H1 (cell line): ENCODE data around the gene OR5D18. TPM values are rescaled to one million over a fixed set of nuclear protein-coding genes. Genes with fewer than 3 reads are reported as not detected.

ENCODE experiments used
- CTCF ChIA-PET: fragments of 300-600 bp; sonication (Branson Sonifier 250); formaldehyde crosslinking; loops from one replicate; lab custom pipeline; 2021; ENCODE audit not compliant: partially characterized antibody; lab: Charles Lee
- POLR2A ChIA-PET: fragments of 300-600 bp; sonication (Branson Sonifier 250); formaldehyde crosslinking; loops from one replicate; lab custom pipeline; 2021; ENCODE audit warnings: inconsistent platforms; ENCODE audit not compliant: partially characterized antibody; lab: Charles Lee
- DNase-seq, 2 experiments: peaks; one replicate each; pipeline versions ENCODE4 v3.0.0 to v3.0.0-alpha.2; 2010 to 2022; ENCODE audit warnings: low spot score in 2 of 2, low read depth in 1 of 2, mixed read lengths in 1 of 2
- FAIRE-seq: peaks from 2 replicates; lab custom pipeline; 2011; peaks lifted over from hg19 to GRCh38; lab: Jason Lieb, UNC
- H2AFZ ChIP-seq: 2 replicates; pipeline ENCODE4 v1.8.1; 2012; ENCODE audit warnings: low read length, inconsistent platforms
- H2AK5ac ChIP-seq: 2 replicates; pipeline ENCODE4 v1.6.1; 2013; ENCODE audit warnings: low read depth, low read length
- H2BK120ac ChIP-seq: replicated peaks from 2 replicates; pipeline ENCODE3; 2013; ENCODE audit warnings: low read depth, low read length, inconsistent platforms
- H2BK12ac ChIP-seq: 2 replicates; pipeline ENCODE4 v1.6.1; 2013; ENCODE audit warnings: low read depth, low read length
- H2BK15ac ChIP-seq: 2 replicates; pipeline ENCODE4 v1.6.1; 2013; ENCODE audit warnings: low read length
- H2BK20ac ChIP-seq: 2 replicates; pipeline ENCODE4 v1.6.1; 2013; ENCODE audit warnings: low read length
- H2BK5ac ChIP-seq: 2 replicates; pipeline ENCODE4 v1.6.1; 2013; ENCODE audit warnings: low read depth, low read length
- H3K14ac ChIP-seq: 2 replicates; pipeline ENCODE4 v1.6.1; 2013; ENCODE audit warnings: inconsistent platforms; ENCODE audit not compliant: insufficient read length
- H3K18ac ChIP-seq: 2 replicates; pipeline ENCODE4 v1.6.1; 2013; ENCODE audit warnings: low read length; ENCODE audit errors: extremely low read depth
- H3K23ac ChIP-seq: 2 replicates; pipeline ENCODE4 v1.6.1; 2013; ENCODE audit warnings: inconsistent platforms; ENCODE audit not compliant: insufficient read length
- H3K23me2 ChIP-seq: 2 replicates; pipeline ENCODE4 v1.6.1; 2013; ENCODE audit warnings: low read depth, low read length
- H3K27ac ChIP-seq: 2 replicates; pipeline ENCODE4 v1.6.1; 2011; ENCODE audit warnings: low read depth, low read length, inconsistent platforms
- H3K27me3 ChIP-seq, 4 experiments: replicated peaks in 1 of 4; 1 replicate in 1 of 4; 2 replicates in 3 of 4; pipeline versions ENCODE4 v1.6.1 to v1.8.1; 2011 to 2013; ENCODE audit warnings: low read length in 3 of 4, mild to moderate bottlenecking in 3 of 4, inconsistent platforms in 2 of 4, mixed read lengths in 2 of 4, moderate library complexity in 1 of 4; ENCODE audit not compliant: control insufficient read depth in 3 of 4, insufficient read depth in 3 of 4; ENCODE audit errors: extremely low read depth in 1 of 4
- H3K36me3 ChIP-seq, 4 experiments: 2 replicates each; pipeline versions ENCODE4 v1.6.1 to v1.8.1; 2011 to 2013; ENCODE audit warnings: mild to moderate bottlenecking in 4 of 4, low read length in 3 of 4, moderate library complexity in 2 of 4, control low read depth in 1 of 4, inconsistent platforms in 1 of 4; ENCODE audit not compliant: insufficient read depth in 4 of 4, control insufficient read depth in 2 of 4
- H3K4ac ChIP-seq: replicated peaks from 2 replicates; pipeline ENCODE3; 2013; ENCODE audit warnings: low read length, low read depth, mixed read lengths, inconsistent platforms; ENCODE audit not compliant: insufficient read length
- H3K4me1 ChIP-seq, 4 experiments: replicated peaks in 1 of 4; 1 replicate in 1 of 4; 2 replicates in 3 of 4; pipeline versions ENCODE4 v1.6.1 to v1.8.1; 2011 to 2013; ENCODE audit warnings: low read length in 3 of 4, inconsistent platforms in 2 of 4, mixed read lengths in 1 of 4; ENCODE audit not compliant: insufficient read depth in 4 of 4, control insufficient read depth in 3 of 4
- H3K4me2 ChIP-seq, 2 experiments: 2 replicates each; pipeline versions ENCODE4 v1.6.1 to v1.8.1; 2011 to 2013; ENCODE audit warnings: low read depth in 2 of 2, low read length in 2 of 2, control low read depth in 1 of 2, inconsistent platforms in 1 of 2, mild to moderate bottlenecking in 1 of 2; ENCODE audit not compliant: insufficient read depth in 1 of 2
- H3K4me3 ChIP-seq, 4 experiments: fragments of 200-600, 300-600 bp in 1 of 4; sonication (generic), shearing (Covaris generic), sonication (Bioruptor Twin) in 1 of 4; 2 replicates each; pipeline versions ENCODE4 v1.5.1 to v1.8.1; 2011 to 2016; ENCODE audit warnings: low read length in 4 of 4, low read depth in 3 of 4, control low read depth in 2 of 4, inconsistent platforms in 2 of 4, mild to moderate bottlenecking in 2 of 4, mixed read lengths in 1 of 4, moderate library complexity in 1 of 4; ENCODE audit not compliant: insufficient read depth in 2 of 4; ENCODE audit errors: extremely low read depth in 1 of 4
- H3K56ac ChIP-seq: replicated peaks from 2 replicates; pipeline ENCODE3; 2013; ENCODE audit warnings: low read depth, mild to moderate bottlenecking, mixed read lengths, low read length, inconsistent platforms; ENCODE audit not compliant: insufficient read length
- H3K79me1 ChIP-seq: 2 replicates; pipeline ENCODE4 v1.6.1; 2013; ENCODE audit warnings: low read depth, low read length, control low read depth
- H3K79me2 ChIP-seq, 2 experiments: 2 replicates each; pipeline versions ENCODE4 v1.6.1 to v1.8.1; 2012 to 2013; ENCODE audit warnings: low read length in 2 of 2, mild to moderate bottlenecking in 2 of 2, inconsistent platforms in 1 of 2; ENCODE audit not compliant: insufficient read depth in 2 of 2, control insufficient read depth in 1 of 2
- H3K9ac ChIP-seq, 4 experiments: replicated peaks in 1 of 4; 1 replicate in 1 of 4; 2 replicates in 3 of 4; pipeline versions ENCODE4 v1.6.1 to v1.8.1; 2011 to 2013; ENCODE audit warnings: low read depth in 3 of 4, low read length in 3 of 4, control low read depth in 2 of 4, mild to moderate bottlenecking in 2 of 4, moderate library complexity in 2 of 4, inconsistent platforms in 1 of 4; ENCODE audit errors: extremely low read depth in 1 of 4
- H3K9me3 ChIP-seq, 2 experiments: 2 replicates each; pipeline versions ENCODE4 v1.6.1 to v1.8.1; 2012 to 2013; ENCODE audit warnings: mild to moderate bottlenecking in 2 of 2, moderate library complexity in 2 of 2, control low read depth in 1 of 2, inconsistent platforms in 1 of 2, low read depth in 1 of 2, low read length in 1 of 2, mixed read lengths in 1 of 2; ENCODE audit not compliant: insufficient read depth in 2 of 2
- H4K20me1 ChIP-seq, 2 experiments: replicated peaks in 1 of 2; 2 replicates each; pipeline versions ENCODE3 to v1.8.1; 2011 to 2013; ENCODE audit warnings: inconsistent platforms in 2 of 2, low read length in 2 of 2, mild to moderate bottlenecking in 1 of 2; ENCODE audit not compliant: insufficient read depth in 2 of 2, control insufficient read depth in 1 of 2
- H4K5ac ChIP-seq: 2 replicates; pipeline ENCODE4 v1.6.1; 2013; ENCODE audit warnings: low read length, low read depth, mixed read lengths, inconsistent platforms; ENCODE audit not compliant: insufficient read length
- H4K8ac ChIP-seq: 2 replicates; pipeline ENCODE4 v1.8.0; 2013; ENCODE audit warnings: mild to moderate bottlenecking, moderate library complexity, low read length, inconsistent platforms; ENCODE audit not compliant: insufficient read depth; ENCODE audit errors: extremely low read depth
- H4K91ac ChIP-seq: replicated peaks from 2 replicates; pipeline ENCODE3; 2013; ENCODE audit warnings: low read length, mixed read lengths, inconsistent platforms; ENCODE audit not compliant: insufficient read length
- CEBPB ChIP-seq: IDR thresholded peaks from 2 replicates; pipeline ENCODE4 v1.6.1; 2012; ENCODE audit warnings: low read depth, low read length
- CREB1 ChIP-seq: IDR thresholded peaks from 2 replicates; pipeline ENCODE4 v1.6.1; 2012; ENCODE audit warnings: inconsistent platforms
- HDAC2 ChIP-seq, 2 experiments: fragments of 300-600 bp in 1 of 2; sonication (generic) in 1 of 2; IDR thresholded peaks; 2 replicates each; pipeline ENCODE4 v1.6.1; 2011 to 2012; ENCODE audit warnings: low read depth in 2 of 2, low read length in 2 of 2, mild to moderate bottlenecking in 2 of 2, moderate library complexity in 2 of 2, borderline replicate concordance in 1 of 2, inconsistent platforms in 1 of 2
- RFX5 ChIP-seq: IDR thresholded peaks from 2 replicates; pipeline ENCODE4 v1.6.1; 2011; ENCODE audit warnings: low read depth, low read length, improper control_type of control experiment, borderline replicate concordance
- SP1 ChIP-seq: IDR thresholded peaks from 2 replicates; pipeline ENCODE4 v1.6.1; 2011; ENCODE audit warnings: low read depth, low read length
- SRF ChIP-seq: IDR thresholded peaks from 2 replicates; pipeline ENCODE4 v1.6.1; 2011; ENCODE audit warnings: mild to moderate bottlenecking, low read depth, low read length, moderate library complexity
- ZNF274 ChIP-seq: IDR thresholded peaks from 2 replicates; pipeline ENCODE4 v1.7.0; 2012; ENCODE audit warnings: low read length, borderline replicate concordance; ENCODE audit errors: extremely low read depth
- WGBS, 2 experiments: shearing (Covaris generic) in 1 of 2; methylation state at CpG; one replicate each; pipeline versions ENCODE4 v1.1.6 to v1.1.7; 2013 to 2015; ENCODE audit warnings: low lambda C conversion rate in 2 of 2, mixed read lengths in 2 of 2, inconsistent platforms in 1 of 2, low coverage in 1 of 2, missing lambda C conversion rate in 1 of 2; ENCODE audit not compliant: insufficient replicate concordance in 2 of 2, insufficient coverage in 1 of 2, insufficient read length in 1 of 2; ENCODE audit errors: extremely low coverage in 1 of 2, missing lambda C conversion rate in 1 of 2; 5-methylcytosine and 5-hydroxymethylcytosine counted together
- long read RNA-seq, 2 experiments: library from RNA in 1 of 2; library from capped mRNA in 1 of 2; stranded (forward); transcript quantifications; one replicate each; pipeline ENCODE4 v2.0.0, GENCODE V29; 2021; ENCODE audit warnings: inconsistent platforms in 1 of 2
- polyA minus RNA-seq, 3 experiments: library from RNA; depleted of rRNA, polyadenylated mRNA; stranded (reverse); fragments of >200 nt; gene quantifications; 1 replicate in 2 of 3; 2 replicates in 1 of 3; pipeline ENCODE4 v1.2.3, GENCODE V29; 2011
- polyA plus RNA-seq, 7 experiments: library from polyadenylated mRNA; depleted of rRNA in 3 of 7; stranded (reverse) in 5 of 7; unstranded in 2 of 7; fragments of >200 nt in 5 of 7; fragments of 200-250 nt in 2 of 7; gene quantifications; 1 replicate in 5 of 7; 2 replicates in 1 of 7; 4 replicates in 1 of 7; pipeline versions ENCODE4 v1.2.1 to v1.2.3, GENCODE V29; 2011 to 2013; ENCODE audit warnings: missing spikeins in 2 of 7, mixed read lengths in 2 of 7
- total RNA-seq: library from RNA; stranded (reverse); fragmentation: NEBNext Ultra II Directional; extraction: Animal tissue kit (Norgen Biotek cat#: 25700); gene quantifications from 2 replicates; pipeline ENCODE4 v1.2.1, GENCODE V29; 2021

The OR5D18 gene
- total RNA-seq: not detected in 2 replicates
- not detected in 2 replicates for polyA plus RNA-seq (2011; rRNA removed)
- polyA plus RNA-seq (2011; cell fraction: cytosol; rRNA removed): not detected
- not detected for polyA plus RNA-seq (2011; cell fraction: nucleus; rRNA removed)
- not detected in 4 replicates for polyA plus RNA-seq (2012, experiment 1 of 2)
- not detected for polyA plus RNA-seq (2012, experiment 2 of 2)
- polyA plus RNA-seq (2013, experiment 1 of 2): not detected
- polyA plus RNA-seq (2013, experiment 2 of 2): not detected
- polyA minus RNA-seq (2011; rRNA and poly(A)+ RNA removed): not detected in 2 replicates
- not detected for polyA minus RNA-seq (2011; cell fraction: cytosol; rRNA and poly(A)+ RNA removed)
- not detected for polyA minus RNA-seq (2011; cell fraction: nucleus; rRNA and poly(A)+ RNA removed)
- long read RNA-seq, experiment 1: 0 reads
- long read RNA-seq, experiment 2: 0 reads

DNA sequence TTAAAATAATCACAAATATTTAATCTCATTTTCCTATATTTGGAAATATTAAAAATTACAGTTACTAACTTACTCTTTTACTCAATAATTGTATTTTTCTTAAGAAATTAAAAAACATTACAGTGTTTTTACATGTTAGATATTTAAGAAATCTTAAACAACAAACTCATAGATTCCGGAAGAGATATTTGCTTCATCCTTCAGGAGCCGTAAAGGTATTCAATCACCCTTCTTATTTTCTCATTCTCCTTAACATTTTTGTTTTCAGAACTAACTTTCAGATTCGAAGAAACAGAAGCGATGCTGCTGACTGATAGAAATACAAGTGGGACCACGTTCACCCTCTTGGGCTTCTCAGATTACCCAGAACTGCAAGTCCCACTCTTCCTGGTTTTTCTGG lies at the start of gene OR5D18:
Gene OR5D18 (plus strand): TSS at position 301 of the 400 bp plus-strand sequence. CDS start 0 bp downstream, at position 301.
- WGBS, 2 experiments: 81% methylated on average over 5 of the region's 5 CpGs; no CpG with 5 or more reads in 1 of the 2 experiments

More for the DNA sequence above, at the start of gene OR5D18:
- no peak within 1 kb of the TSS for H2BK12ac ChIP-seq
- H2BK5ac ChIP-seq: no peak within 1 kb of the TSS
- H3K27ac ChIP-seq: no peak within 1 kb of the TSS
- no peak within 1 kb of the TSS for H3K4me2 ChIP-seq
- no peak for FAIRE-seq
- H3K18ac ChIP-seq: no peak within 1 kb of the TSS
- H2BK20ac ChIP-seq: no peak within 1 kb of the TSS
- H3K4me1 ChIP-seq: no peaks in the 10 kb centered on the region
- H2BK120ac ChIP-seq: no peak within 1 kb of the TSS
- no peak within 1 kb of the TSS for H4K5ac ChIP-seq
- H4K8ac ChIP-seq: no peak within 1 kb of the TSS
- no peaks in the 10 kb centered on the region for H3K79me2 ChIP-seq
- no peak within 1 kb of the TSS for H3K23ac ChIP-seq
- no peak within 1 kb of the TSS for H3K14ac ChIP-seq
- DNase-seq: no peak
- H3K36me3 ChIP-seq: no peaks in the 10 kb centered on the region
- no peaks in the 10 kb centered on the region for H3K79me1 ChIP-seq
- no peak within 1 kb of the TSS for H3K56ac ChIP-seq
- no peak within 1 kb of the TSS for H3K4ac ChIP-seq
- TF ChIP-seq CEBPB: no peak
- TF ChIP-seq ZNF274: no peak
- no peak for TF ChIP-seq HDAC2 (IDR thresholded peaks at IDR 0.05; ENCODE audit: borderline replicate concordance in 1 of 2, low read depth in 2 of 2, low read length in 2 of 2)
- TF ChIP-seq SP1: no peak
- no peak for TF ChIP-seq SRF
- no peak for TF ChIP-seq RFX5
- TF ChIP-seq CREB1: no peak
- CTCF ChIA-PET: no interaction called here
- H4K91ac ChIP-seq: no peak within 1 kb of the TSS
- no peak within 1 kb of the TSS for H2AK5ac ChIP-seq
- no peak within 1 kb of the TSS for H2AFZ ChIP-seq
- H4K20me1 ChIP-seq: no peaks in the 10 kb centered on the region
- POLR2A ChIA-PET: no interaction called here
- no peak within 1 kb of the TSS for H2BK15ac ChIP-seq
- H3K4me3 ChIP-seq: no peak within 1 kb of the TSS
- peaks cover 57 to 62% of the 10 kb centered on the region in 2 experiments for H3K9me3 ChIP-seq
- no peaks in the 10 kb centered on the region for H3K23me2 ChIP-seq
- no peaks in the 10 kb centered on the region for H3K27me3 ChIP-seq
- no peak within 1 kb of the TSS for H3K9ac ChIP-seq
